Measurements from ENCODE around the gene CPS1.

DNA sequence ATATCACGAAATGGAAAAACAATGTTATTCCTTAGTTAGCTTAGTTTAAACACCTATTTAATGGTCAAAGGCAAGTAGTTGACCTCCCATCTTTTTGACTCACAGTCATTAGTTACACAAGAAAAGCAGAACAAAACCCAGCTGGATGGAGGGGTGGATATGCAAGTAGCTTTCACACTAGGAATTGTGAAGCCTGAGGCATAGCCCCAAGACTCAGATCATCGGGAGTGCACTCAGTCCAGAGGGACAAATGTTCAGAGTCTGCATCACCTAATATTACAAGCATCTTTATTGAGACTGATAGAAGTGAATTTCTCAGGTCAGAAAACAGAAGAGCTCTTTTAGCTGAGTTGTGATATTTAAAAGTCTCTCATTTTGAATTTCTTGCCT, 15.5 kb upstream of the CPS1 start:
- TF ChIP-seq SP1 (IDR thresholded peaks at IDR 0.05) (no peak), HDGF (IDR thresholded peaks at IDR 0.05; ENCODE audit: borderline replicate concordance) (no peak), ELF4 (IDR thresholded peaks at IDR 0.05) (no peak), ZNF384 (IDR thresholded peaks at IDR 0.05) (no peak), PKNOX1 (IDR thresholded peaks at IDR 0.05) (no peak), FOXM1 (IDR thresholded peaks at IDR 0.05; ENCODE audit: borderline replicate concordance) (no peak), BHLHE40 (IDR thresholded peaks at IDR 0.05; ENCODE audit: borderline replicate concordance) (no peak), ARNT (IDR thresholded peaks at IDR 0.05) (no peak)

All from HEK293T (cell line).